Hematopoietic multipotent progenitor cell treated with erythropoietin and hydrocortisone succinate and interleukin-3 and kit ligand, for 4 days (in vitro differentiated cells): ENCODE results near the gene ECD.
A peak's percentile ranks its signal among the peaks of the same experiment; 100 is the strongest.

Experiments
- DNase-seq: peaks from one replicate; pipeline ENCODE4 v3.0.0-alpha.2; 2015

ECD gene

DNA sequence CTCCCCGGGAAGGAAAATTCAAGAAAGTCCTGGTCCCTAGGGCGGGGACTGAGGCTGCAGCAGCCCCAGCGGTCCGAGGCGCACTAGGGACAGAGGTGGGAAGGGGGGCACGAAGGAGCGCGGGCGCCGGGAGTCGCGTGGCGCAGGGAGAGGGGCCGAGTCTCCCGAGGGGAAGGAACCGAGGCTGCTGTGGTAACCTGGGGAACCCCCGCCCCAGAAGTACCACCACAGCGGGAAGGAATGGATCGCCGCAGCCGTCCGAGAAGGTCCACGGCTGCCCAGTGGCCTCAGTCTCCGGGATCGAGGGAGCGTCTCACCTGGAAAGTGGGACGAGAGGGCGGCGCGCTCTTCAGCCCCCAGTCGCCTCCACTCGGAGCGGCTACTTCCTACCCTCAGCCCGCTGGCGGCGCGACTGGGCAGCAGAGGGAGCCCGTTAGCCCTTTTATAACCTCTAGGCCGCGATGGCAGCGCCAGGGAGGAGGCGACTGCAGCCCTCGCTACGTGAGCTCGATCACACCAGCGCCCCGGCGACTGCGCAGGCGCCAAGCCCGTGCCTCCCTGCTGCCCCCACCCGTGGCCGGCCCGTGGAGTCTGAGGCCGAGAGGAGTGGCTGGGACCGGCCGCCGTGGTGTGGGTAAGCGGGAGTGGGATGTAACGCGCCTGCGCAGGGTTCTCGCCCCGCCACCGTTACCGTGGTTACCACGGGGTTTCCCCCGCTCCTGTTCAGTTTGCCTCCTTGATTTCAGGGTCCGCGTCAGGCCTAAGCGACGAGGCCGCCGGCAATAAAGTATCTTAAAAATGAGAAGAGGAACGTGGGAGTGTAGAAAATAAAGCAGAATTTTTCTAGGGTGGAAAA lies 71.1 kb downstream of the ECD start, which contains the start of gene P4HA1:
Gene P4HA1, minus strand, starts transcription at position 418 of the 856 bp plus-strand sequence. CDS start 21,983 bp downstream, outside the sequence.
- DNase-seq = peak; percentile 99

DNA sequence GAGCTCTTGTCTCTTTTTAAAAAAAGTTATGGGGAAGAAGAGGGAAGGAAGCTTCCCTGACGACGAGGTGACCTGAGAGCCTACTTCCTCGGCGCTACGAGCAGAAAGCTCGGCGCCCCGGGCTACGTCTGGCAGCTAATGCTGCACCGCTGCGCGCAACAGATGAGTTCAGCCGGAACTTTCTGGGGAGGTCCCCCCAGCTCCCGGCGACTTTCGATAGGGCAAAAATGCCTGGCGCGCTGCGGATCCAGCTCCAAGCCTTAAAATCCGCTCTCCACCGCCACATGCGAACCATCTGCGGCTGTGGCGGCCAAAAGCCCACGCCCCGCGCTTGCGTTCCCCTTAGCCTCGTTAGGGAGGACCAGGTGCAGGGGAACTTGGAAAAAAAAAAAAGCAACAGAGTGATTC lies 71.8 kb downstream of the ECD start:
- DNase-seq = peak; percentile 90

DNA sequence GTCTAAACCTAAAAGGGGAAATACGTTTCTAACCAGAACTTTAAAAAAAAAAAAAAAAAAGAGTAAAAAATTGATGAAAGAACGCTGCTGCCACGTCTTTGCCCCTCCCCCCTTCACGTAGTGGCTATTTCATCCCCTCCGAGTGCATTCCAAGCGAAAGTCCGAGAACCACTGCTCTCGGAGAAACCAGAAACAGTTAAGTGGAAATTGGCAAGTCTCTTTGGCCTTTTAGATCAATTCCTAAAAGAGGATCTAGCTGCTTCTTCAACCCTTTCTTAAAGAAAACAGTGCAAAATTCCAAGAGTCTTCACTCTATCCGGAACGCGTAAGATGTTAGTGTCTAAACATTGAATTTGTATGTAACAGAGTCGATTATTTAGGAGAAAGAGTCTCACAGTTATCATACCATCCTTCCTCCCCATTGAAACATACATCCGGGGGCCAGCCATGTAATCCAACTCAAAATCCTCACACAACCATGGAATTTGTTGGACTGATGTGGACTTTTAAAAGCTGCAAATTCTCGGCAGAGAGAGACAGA lies 72.3 kb downstream of the ECD start:
- DNase-seq = peak; percentile 75

DNA sequence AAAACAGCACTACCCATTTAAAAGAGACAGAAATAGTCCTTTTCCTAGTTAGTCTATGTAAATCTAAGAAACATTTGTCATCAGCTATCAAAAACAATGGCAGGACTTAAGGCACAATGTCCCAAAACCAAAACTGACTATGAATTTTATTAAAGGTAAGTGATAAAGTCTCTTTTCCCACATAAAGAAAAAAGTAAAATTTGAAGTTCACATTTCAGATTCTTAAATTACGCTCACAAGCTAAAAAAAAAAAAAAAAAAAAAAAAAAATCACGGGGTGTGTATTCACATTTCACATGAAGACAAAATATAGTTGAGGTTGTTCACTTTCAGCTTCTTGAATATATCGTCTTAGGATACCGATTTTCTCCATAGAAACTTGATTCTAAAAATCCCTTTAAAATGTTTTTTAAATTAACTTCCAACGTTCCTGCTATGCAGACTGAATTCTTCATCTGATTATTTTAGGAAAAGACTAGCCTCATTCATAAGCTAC lies 72.8 kb downstream of the ECD start:
- DNase-seq = no peak

DNA sequence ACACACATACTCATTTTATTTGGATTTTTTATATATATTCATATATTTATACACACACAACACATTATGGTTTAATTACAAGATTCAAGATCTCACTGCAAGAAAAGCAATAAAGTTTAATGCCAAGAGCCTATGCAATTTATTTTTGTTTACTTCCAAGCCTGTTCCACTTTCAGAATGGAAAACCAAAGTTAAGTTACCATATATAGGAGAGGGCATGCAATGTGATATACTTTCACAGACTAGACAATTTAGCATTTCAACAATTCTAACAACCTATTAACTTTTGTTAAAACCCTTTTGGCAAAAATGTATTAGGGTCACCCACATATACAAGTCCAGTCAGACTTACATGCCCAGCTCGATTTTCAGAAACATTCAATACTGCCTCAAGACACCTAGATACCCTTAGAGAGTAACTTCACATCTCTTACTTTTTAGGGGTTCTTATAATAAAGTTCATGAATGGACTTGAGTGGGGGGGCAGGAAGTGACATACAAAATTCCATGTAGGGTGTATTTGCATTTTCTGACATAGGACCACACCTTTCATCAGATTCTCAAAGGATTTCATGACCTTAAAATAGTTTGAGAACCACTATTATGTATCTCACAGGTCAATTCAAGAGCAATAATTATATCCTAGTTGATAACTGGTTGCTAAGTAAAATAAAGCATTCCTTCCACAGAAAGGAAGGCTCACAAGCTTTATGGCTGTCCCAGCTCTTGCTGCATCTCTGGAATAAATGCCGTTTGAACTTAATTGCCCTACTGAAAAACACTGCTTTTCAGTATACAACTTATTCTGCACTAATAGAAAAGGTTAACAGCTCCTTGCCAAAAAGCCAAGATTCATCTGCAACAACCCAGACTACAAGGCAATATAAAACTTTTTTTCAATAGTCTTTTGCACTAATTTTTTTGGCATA lies 73.6 kb downstream of the ECD start:
- peak; percentile 22 for DNase-seq

DNA sequence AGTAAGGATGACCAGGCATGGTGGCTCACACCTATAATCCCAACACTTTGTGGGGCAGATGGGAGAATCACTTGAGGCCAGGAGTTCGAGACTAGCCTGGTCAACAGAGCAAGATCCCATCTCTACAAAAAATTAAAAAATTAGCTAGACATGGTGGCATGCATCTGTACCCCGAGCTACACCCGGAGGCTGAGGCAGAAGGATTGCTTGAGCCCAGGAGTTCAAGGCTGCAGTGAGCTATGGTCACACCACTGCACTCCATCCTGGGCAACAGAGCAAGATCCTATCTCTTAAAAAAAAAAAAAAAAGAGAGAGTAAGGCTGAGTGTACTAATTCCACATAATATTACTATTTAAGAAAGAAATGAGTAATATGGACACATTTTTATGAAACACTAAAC lies 75.0 kb downstream of the ECD start:
- DNase-seq = no peak

DNA sequence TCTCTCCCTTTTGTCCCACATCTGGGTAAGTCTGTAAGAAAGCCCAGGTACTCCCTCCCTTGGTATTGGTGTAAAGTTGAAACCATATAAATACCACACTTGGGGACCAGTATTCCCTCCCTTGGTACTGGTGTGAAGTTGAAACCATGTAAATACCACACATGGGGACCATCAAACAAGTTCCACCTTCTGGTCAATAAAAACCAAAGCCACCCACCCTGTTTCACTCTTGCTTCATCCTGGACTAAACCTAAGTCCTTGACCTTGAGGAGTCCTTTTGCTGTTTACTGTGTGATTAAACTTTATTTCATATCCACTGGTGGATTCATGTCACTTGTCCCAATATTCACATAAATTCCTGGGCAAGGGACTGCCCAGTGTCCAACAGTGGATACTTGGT lies 79.5 kb downstream of the ECD start:
- DNase-seq = no peak

DNA sequence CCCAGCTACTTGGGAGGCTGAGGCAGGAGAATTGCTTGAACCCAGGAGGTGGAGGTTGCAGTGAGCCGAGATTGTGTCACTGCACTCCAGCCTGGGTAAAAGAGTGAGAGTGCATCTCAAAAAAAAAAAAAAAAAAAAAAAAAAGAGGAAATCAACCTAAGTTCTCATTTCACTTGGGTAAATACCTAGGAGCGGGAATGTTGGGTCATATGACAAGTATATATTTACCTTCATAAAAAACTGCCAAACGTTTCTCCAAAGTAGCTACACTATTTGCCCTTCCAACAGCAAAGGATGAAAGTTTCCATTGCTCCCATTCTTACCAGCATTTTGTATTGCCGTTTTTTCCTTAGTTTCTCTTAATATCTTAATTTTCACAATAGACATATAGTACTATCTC lies 81.0 kb downstream of the ECD start:
- no peak for DNase-seq

DNA sequence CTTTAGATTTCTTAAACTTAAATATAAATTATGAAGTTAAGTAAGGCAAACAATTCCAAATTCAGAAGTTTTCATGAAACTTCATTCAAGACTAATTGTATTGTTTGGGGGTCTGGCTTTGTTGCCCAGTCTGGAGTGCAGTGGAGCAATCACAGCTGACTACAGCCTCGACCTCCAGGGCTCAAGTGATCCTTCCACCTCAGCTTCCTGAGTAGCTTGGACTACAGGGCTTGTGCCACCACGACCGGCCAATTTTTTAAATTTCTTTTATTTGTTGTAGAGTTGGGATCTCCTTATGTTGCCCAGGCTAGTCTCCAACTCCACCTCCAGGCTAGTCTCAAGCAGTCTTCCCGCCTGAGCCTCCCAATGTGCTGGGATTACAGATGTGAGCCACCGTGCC lies 83.6 kb downstream of the ECD start:
- DNase-seq = no peak
